Measurements from ENCODE around the gene BABAM1. TPM values are rescaled to one million over a fixed set of nuclear protein-coding genes. Genes with fewer than 3 reads are reported as not detected.

BABAM1 gene
- total and polyA plus RNA-seq, 2 donors (not counting 1 experiment from before 2014, with no cell fraction given) = 68.8 to 74.3 TPM

DNA sequence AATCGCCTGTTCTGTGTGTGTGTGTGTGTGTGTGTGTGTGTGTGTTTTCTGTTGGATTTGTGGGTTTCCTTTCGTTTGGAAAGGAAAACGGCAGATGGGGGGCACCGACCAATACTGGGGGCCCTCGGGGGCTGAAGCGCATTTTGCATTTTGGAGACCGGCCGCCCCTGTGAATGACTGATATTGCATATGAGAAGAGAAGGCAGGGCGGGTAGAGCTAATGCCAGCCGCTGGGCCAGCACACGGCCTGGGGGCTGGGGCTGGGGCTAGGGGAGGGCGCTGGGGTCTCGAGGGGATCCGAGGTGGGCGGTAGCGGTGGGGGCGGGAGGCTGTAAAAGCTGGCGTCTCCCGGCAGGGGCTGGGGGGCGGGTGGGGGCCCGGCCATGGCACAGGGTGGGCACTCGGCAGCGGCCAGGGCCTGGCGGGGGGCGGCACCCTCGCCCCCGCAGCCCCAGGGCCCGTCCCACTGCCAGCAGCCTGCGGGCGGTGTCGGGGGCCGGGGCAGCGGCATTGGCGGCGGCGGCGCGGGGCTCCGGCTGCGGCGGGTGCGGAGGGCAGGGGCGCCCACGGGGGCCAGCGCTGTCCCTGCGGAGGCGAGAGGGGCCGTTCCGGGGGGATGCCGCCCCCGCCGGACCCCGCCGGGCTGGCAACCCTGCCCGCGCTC lies 56.2 kb downstream of the BABAM1 start:
- peaks cover 26% of the 10 kb centered on the region for H3K36me3 ChIP-seq (ENCODE audit: control insufficient read depth, insufficient read depth, low read length)
- TF ChIP-seq CTCF (conservative IDR thresholded peaks at IDR 0.05 in 1 of 2, IDR thresholded peaks at IDR 0.05 in 1 of 2; ENCODE audit: low read depth in 1 of 2, low read length in 2 of 2) (no peak), EZH2 (IDR thresholded peaks at IDR 0.05; ENCODE audit: low read length, missing control alignments) (no peak)
- H3K79me2 ChIP-seq (ENCODE audit: control insufficient read depth, insufficient read depth, low read length) = no peaks in the 10 kb centered on the region
- no peaks in the 10 kb centered on the region for H3K27me3 ChIP-seq (ENCODE audit: control insufficient read depth, insufficient read depth, low read length)
- H4K20me1 ChIP-seq (ENCODE audit: control insufficient read depth, extremely low read depth, insufficient read depth, low read length) = no peaks in the 10 kb centered on the region
- H3K9ac ChIP-seq (ENCODE audit: insufficient read depth, low read length) = no peak overlapping the region
- H2AFZ ChIP-seq (ENCODE audit: low read length) = no peak overlapping the region
- H3K4me1 ChIP-seq (ENCODE audit: control insufficient read depth, extremely low read depth, insufficient read depth, low read length) = no peaks in the 10 kb centered on the region
- H3K4me3 ChIP-seq (replicated peaks in 1 of 4; ENCODE audit: control extremely low read depth in 1 of 4, insufficient read depth in 1 of 4, low read depth in 3 of 4, low read length in 4 of 4) = no peak overlapping the region
- no peaks in the 10 kb centered on the region for H3K9me3 ChIP-seq (ENCODE audit: control insufficient read depth, insufficient read depth, low read depth, low read length)
- no peak for DNase-seq (ENCODE audit: low read depth in 2 of 2)
- H3K27ac ChIP-seq (ENCODE audit: insufficient read depth, low read length) = no peak overlapping the region
- no peak overlapping the region for H3K4me2 ChIP-seq (ENCODE audit: extremely low read depth, insufficient read depth, low read length)

GRCh38 chr19:17323964-17324332 lies 56.7 kb downstream of the BABAM1 start:
- DNase-seq (ENCODE audit: low read depth in 2 of 2) = no peak
- H3K36me3 ChIP-seq (ENCODE audit: control insufficient read depth, insufficient read depth, low read length) = peaks cover 25% of the 10 kb centered on the region
- H3K4me2 ChIP-seq (ENCODE audit: extremely low read depth, insufficient read depth, low read length) = no peak overlapping the region
- H3K79me2 ChIP-seq (ENCODE audit: control insufficient read depth, insufficient read depth, low read length) = no peaks in the 10 kb centered on the region
- H3K27me3 ChIP-seq (ENCODE audit: control insufficient read depth, insufficient read depth, low read length) = no peaks in the 10 kb centered on the region
- H3K9me3 ChIP-seq (ENCODE audit: control insufficient read depth, insufficient read depth, low read depth, low read length) = no peaks in the 10 kb centered on the region
- no peaks in the 10 kb centered on the region for H3K4me1 ChIP-seq (ENCODE audit: control insufficient read depth, extremely low read depth, insufficient read depth, low read length)
- no peak overlapping the region for H3K9ac ChIP-seq (ENCODE audit: insufficient read depth, low read length)
- H3K4me3 ChIP-seq (replicated peaks in 1 of 4; ENCODE audit: control extremely low read depth in 1 of 4, insufficient read depth in 1 of 4, low read depth in 3 of 4, low read length in 4 of 4) = no peak overlapping the region
- no peaks in the 10 kb centered on the region for H4K20me1 ChIP-seq (ENCODE audit: control insufficient read depth, extremely low read depth, insufficient read depth, low read length)
- TF ChIP-seq EZH2 (IDR thresholded peaks at IDR 0.05; ENCODE audit: low read length, missing control alignments) = no peak
- TF ChIP-seq CTCF (conservative IDR thresholded peaks at IDR 0.05 in 1 of 2, IDR thresholded peaks at IDR 0.05 in 1 of 2; ENCODE audit: low read depth in 1 of 2, low read length in 2 of 2) = no peak
- no peak overlapping the region for H3K27ac ChIP-seq (ENCODE audit: insufficient read depth, low read length)
- H2AFZ ChIP-seq (ENCODE audit: low read length) = no peak overlapping the region

DNA sequence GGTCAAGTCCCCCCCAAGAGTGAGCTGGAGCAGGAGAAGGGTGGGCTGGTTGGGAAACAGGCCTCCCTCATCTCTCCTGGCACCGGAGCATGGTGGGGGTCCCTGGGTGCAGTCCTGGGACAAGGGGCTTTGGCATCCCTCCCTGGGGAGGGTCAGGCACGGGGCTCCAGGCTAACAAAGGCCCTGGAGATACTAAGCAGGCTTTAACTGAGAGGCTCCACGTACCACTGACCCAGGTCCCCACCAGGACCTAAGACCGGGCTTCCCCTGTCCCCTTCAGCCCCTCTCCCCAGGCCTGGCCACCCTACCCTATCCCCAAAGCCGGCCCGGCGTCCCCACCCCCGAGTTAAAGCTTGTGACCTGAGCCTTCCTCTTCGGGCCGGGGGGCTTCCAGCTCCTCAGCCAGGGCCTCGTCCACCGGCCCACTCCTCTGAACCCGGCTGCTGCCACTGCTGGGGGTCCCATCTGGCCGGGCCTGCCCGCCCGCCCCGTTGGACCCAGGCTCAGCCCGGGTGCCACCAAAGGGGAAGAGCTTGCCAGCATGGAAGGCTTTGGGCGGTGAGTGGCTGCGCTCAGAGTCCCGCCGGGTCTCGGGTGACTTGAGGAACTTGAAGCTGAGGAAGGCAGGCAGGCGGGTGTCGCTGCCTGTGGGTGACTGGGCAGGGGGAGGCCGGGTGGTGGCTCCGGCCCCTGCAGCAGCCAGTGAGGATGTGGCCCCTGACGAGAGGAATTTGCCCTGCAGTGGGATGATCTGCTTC lies 57.3 kb downstream of the BABAM1 start:
- Histone ChIP-seq H3K9ac (ENCODE audit: insufficient read depth, low read length) (no peak overlapping the region), H3K36me3 (ENCODE audit: control insufficient read depth, insufficient read depth, low read length) (peaks cover 21% of the 10 kb centered on the region)

More for the DNA sequence above, 57.3 kb downstream of the BABAM1 start:
- Histone ChIP-seq H3K27ac (ENCODE audit: insufficient read depth, low read length) (no peak overlapping the region), H3K9me3 (ENCODE audit: control insufficient read depth, insufficient read depth, low read depth, low read length) (no peaks in the 10 kb centered on the region), H3K4me2 (ENCODE audit: extremely low read depth, insufficient read depth, low read length) (no peak overlapping the region), H2AFZ (ENCODE audit: low read length) (no peak overlapping the region), H4K20me1 (ENCODE audit: control insufficient read depth, extremely low read depth, insufficient read depth, low read length) (no peaks in the 10 kb centered on the region), H3K4me1 (ENCODE audit: control insufficient read depth, extremely low read depth, insufficient read depth, low read length) (no peaks in the 10 kb centered on the region), H3K27me3 (ENCODE audit: control insufficient read depth, insufficient read depth, low read length) (no peaks in the 10 kb centered on the region), H3K79me2 (ENCODE audit: control insufficient read depth, insufficient read depth, low read length) (no peaks in the 10 kb centered on the region), H3K4me3 (replicated peaks in 1 of 4; ENCODE audit: control extremely low read depth in 1 of 4, insufficient read depth in 1 of 4, low read depth in 3 of 4, low read length in 4 of 4) (no peak overlapping the region)
- TF ChIP-seq EZH2 (IDR thresholded peaks at IDR 0.05; ENCODE audit: low read length, missing control alignments) (no peak), CTCF (conservative IDR thresholded peaks at IDR 0.05 in 1 of 2, IDR thresholded peaks at IDR 0.05 in 1 of 2; ENCODE audit: low read depth in 1 of 2, low read length in 2 of 2) (no peak)
- no peak for DNase-seq (ENCODE audit: low read depth in 2 of 2)
